Measurements from ENCODE around the gene TGIF1. TPM values are rescaled to one million over a fixed set of nuclear protein-coding genes. Genes with fewer than 3 reads are reported as not detected.
"Not testable (repeated sequence)": the region's sequence is repeated elsewhere in the genome, so short reads cannot be mapped to it uniquely, and the experiment has no call there.

Gene TGIF1
- 10 to 100 TPM; 28.1 to 63.4 (median 59.1) TPM for polyA plus RNA-seq

- 0 to 1% (median 1%) methylated on average over 53 to 70 of the region's 71 CpGs for WGBS, 3 donors
- H3K27ac ChIP-seq (ENCODE audit: low read depth, low read length) = peak within 1 kb of the TSS; percentile 99
Observed at GRCh38 chr18:3450012-3450798, at the start of gene TGIF1. Gene TGIF1 (plus strand): TSS chr18:3450172. CDS start chr18:3450490, 318 bp downstream.

- H3K27ac ChIP-seq (ENCODE audit: low read depth, low read length) = no peak overlapping the region
- 71 to 75% (median 74%) methylated on average over 2 of the region's 2 CpGs for WGBS, 3 donors
Observed at GRCh38 chr18:3400567-3401296, 49.2 kb upstream of the TGIF1 start.

GRCh38 chr18:3401669-3402620 is 48.0 kb upstream of the TGIF1 start:
- no peak overlapping the region for H3K27ac ChIP-seq (ENCODE audit: low read depth, low read length)
- 80 to 81% (median 80%) methylated on average over 5 of the region's 5 CpGs for WGBS, 3 donors

GRCh38 chr18:3402982-3403451 is 47.0 kb upstream of the TGIF1 start:
- no peak overlapping the region for H3K27ac ChIP-seq (ENCODE audit: low read depth, low read length)
- WGBS, 3 donors = 54 to 73% (median 62%) methylated on average over 1 of the region's 1 CpG

DNA sequence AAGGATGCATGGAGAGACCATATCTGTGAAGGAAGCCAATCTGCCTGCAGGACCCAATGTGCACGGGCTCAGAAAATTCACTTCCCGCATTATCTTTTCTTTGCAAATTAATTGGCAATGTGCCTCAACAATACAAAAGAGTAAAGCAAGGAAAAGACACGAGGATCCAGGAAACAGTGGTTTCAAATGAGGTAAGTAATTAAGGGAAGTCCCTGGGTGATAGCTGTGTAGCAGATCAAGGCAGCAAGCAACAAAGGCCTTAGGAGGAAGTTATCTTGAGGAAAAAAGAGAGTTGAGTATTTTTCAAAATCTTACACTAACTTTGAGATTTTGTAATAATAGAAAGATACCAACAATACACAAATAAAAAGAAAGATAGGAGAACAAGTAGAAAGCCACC is 44.3 kb upstream of the TGIF1 start:
- no peak overlapping the region for H3K27ac ChIP-seq (ENCODE audit: low read depth, low read length)
- 23 to 44% (median 24%) methylated on average over 3 of the region's 3 CpGs for WGBS, 3 donors

- H3K27ac ChIP-seq (ENCODE audit: low read depth, low read length) = no peak overlapping the region
- 91 to 98% (median 95%) methylated on average over 3 of the region's 3 CpGs for WGBS, 3 donors
Observed at GRCh38 chr18:3408107-3408506, 41.9 kb upstream of the TGIF1 start.

DNA sequence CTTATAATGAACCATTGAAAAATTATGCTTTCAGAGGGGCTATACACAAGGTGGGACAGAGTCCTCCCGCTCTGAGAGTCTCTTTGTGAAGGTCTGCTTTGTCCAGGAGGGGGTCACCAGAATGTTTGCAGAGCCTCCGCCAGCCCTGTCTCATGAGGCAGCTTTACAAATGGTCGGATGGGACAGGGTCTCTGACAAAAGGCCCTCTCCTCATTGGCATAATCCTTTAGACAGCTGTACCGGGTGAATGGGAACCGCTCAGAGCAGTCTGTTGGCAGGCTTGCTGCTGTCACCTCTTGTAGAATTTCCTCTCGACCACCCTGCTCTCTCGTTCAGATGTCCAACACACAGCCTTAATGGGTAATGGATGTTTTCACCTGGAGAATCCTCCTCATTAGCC is 40.2 kb upstream of the TGIF1 start:
- no peak overlapping the region for H3K27ac ChIP-seq (ENCODE audit: low read depth, low read length)
- 82 to 88% (median 87%) methylated on average over 7 of the region's 7 CpGs for WGBS, 3 donors

DNA sequence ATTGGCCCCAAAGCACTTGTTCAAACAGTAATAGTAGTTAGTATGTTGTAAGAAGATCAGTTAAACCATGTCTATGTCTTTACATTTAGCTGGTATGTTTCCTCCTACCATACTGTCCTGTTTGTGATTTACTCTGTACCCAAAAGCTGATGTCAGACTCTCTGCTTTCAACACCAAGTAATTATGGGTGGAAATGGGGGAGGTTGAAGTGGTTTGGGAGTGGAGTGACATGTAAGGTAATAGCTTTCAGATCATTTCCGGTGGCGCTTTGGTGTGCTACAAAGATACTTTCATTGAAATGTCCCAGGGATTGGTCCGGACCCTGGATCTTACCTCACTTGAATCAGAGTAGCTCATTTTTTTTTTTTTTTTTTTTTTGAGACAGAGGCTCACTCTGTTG is 39.7 kb upstream of the TGIF1 start:
- H3K27ac ChIP-seq (ENCODE audit: low read depth, low read length) = no peak overlapping the region
- WGBS, 3 donors = 94 to 96% (median 95%) methylated on average over 3 of the region's 3 CpGs

- WGBS, 3 donors = 79 to 98% (median 96%) methylated on average over 3 of the region's 3 CpGs
- H3K27ac ChIP-seq (ENCODE audit: low read depth, low read length) = not testable (repeated sequence)
Observed at GRCh38 chr18:3410876-3411275, 39.1 kb upstream of the TGIF1 start.

GRCh38 chr18:3411327-3411726 is 38.6 kb upstream of the TGIF1 start:
- H3K27ac ChIP-seq (ENCODE audit: low read depth, low read length) = no peak overlapping the region
- WGBS, 3 donors = 74 to 89% (median 81%) methylated on average over 3 of the region's 3 CpGs

GRCh38 chr18:3411854-3412268 is 38.1 kb upstream of the TGIF1 start:
- WGBS, 3 donors = 21 to 41% (median 24%) methylated on average over 28 of the region's 28 CpGs
- no peak overlapping the region for H3K27ac ChIP-seq (ENCODE audit: low read depth, low read length)

DNA sequence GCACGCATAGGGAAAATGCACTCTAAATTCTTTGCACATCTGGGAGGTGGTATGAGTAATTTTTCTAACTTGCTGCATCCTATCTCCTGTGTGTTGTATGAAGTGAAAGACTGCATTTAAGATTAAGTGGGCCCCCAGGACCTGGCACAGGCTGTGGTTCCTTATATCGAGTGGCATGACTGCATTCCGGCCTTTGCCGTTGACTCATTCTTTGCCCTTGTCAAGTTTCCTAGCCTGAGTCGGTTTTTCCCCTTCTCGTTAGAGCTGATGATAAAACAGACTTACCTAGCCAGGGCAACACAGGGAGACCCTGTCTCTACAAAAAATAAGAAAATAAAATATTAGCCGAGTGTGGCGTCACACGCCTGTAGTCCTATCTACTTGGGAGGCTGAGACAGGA is 37.4 kb upstream of the TGIF1 start:
- 82 to 86% (median 86%) methylated on average over 9 of the region's 9 CpGs for WGBS, 3 donors
- H3K27ac ChIP-seq (ENCODE audit: low read depth, low read length) = not testable (repeated sequence)

- no peak overlapping the region for H3K27ac ChIP-seq (ENCODE audit: low read depth, low read length)
- WGBS, 3 donors = 84 to 94% (median 86%) methylated on average over 11 of the region's 11 CpGs
Observed at GRCh38 chr18:3415110-3415509, 34.9 kb upstream of the TGIF1 start.

DNA sequence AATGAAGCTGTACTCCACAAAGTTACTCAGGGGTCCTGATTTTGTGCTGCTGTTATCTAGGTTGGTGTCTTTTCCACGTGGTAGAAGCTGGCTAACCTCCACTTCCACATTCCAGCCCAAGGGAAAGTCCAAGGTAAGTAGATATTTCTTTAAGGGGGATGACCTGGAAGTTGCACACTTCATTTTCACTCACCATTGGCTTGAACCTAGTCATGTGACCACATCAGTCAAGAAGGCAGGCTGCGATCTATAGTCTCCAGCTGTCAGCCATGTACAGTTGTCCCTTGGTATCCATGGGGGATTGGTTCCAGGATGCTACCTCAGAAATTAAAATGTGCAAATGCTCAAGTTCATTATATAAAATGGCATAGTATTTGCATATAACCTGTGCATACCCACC is 31.9 kb upstream of the TGIF1 start:
- 80 to 88% (median 88%) methylated on average over 2 of the region's 2 CpGs for WGBS, 3 donors
- H3K27ac ChIP-seq (ENCODE audit: low read depth, low read length) = no peak overlapping the region

DNA sequence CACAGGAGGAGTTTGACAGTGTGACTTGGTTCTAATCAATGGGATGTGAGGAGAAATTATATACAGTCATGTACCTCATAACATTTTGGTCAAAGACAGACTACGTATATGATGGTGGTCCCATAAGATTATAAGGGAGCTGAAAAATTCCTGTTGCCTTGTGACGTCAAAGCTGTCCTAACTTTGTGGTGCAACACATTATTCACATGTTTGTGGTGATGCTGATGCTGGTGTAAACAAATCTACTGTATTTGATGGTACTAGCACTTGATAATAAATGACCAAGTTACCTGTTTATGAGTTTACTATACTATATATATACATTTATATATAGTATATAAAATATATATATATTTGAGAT is 29.1 kb upstream of the TGIF1 start:
- WGBS, 3 donors = 92 to 99% (median 92%) methylated on average over 2 of the region's 2 CpGs
- no peak overlapping the region for H3K27ac ChIP-seq (ENCODE audit: low read depth, low read length)

DNA sequence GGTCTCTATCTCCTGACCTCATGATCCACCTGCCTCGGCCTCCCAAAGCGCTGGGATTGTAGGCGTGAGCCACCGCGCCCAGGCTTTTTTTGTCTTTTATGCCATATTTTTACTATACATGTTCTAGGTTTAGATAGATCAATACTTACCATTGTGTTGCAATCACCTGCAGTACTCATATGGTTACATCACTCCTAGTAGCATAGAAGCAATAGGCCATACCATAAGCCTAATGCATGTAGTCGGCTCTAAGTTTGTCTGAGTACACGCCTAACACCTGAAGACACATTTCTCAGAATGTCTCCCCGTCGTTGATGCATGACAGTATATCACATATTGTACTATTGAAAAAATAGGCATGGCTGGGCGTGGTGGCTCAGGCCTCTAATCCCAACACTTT is 27.1 kb upstream of the TGIF1 start:
- H3K27ac ChIP-seq (ENCODE audit: low read depth, low read length) = no peak overlapping the region
- 96 to 98% (median 96%) methylated on average over 10 of the region's 10 CpGs for WGBS, 3 donors

DNA sequence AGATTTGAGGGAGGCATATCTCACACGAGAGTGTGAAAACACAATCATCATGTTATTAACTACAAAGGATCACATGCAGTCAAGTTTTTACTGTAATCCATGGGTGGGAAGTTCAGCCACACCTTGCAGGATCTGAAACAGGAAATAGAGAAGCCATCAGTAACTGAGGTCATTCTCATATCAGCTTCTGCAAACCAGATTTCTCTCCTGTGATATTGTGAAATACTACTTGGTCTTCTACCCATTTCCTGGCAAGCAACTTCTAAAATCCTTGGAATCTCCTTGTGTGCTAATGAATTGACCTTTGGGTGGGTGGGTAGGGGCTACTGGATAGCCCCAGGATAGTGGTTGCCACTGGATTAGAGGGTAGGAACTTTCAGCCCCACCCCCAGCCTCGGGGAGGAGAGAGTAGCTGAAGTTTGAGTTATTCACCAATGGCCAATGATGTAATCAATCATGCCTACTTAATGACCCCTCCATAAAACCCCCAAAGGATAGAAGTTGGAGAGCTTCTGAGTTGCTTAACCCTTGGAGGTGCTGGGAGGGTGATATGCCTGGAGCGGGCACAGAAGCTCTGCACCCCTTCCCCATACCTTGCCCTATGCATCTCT is 25.6 kb upstream of the TGIF1 start:
- H3K27ac ChIP-seq (ENCODE audit: low read depth, low read length) = no peak overlapping the region
- WGBS, 3 donors = 52 to 59% (median 58%) methylated on average over 3 of the region's 3 CpGs

DNA sequence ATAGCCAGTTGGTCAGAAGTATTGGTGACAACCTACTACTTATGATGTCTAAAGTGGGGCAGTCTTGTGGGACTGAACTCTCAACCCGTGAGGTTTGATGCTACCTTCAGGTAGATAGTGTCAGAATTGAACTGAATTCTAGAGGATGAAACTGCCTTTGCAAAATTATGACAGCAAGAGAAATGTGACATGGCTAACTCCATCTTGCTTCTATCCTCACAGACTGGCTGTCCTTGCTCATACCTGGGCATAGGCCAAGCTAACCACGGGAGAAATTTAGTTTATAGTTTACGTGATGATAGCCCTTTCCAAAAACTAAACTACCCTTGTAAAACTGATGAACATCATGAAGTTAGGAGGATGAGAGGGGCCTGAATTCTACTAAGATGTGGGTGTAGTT is 24.9 kb upstream of the TGIF1 start:
- 85 to 97% (median 95%) methylated on average over 3 of the region's 3 CpGs for WGBS, 3 donors

More for the DNA sequence above, 24.9 kb upstream of the TGIF1 start:
- H3K27ac ChIP-seq (ENCODE audit: low read depth, low read length) = no peak overlapping the region

Measured in adipose tissue (tissue), 3 donors.